Measurements from ENCODE around the gene ECSCR.
"Not testable (repeated sequence)": the region's sequence is repeated elsewhere in the genome, so short reads cannot be mapped to it uniquely, and the experiment has no call there.

ECSCR gene

GRCh38 chr5:139414581-139415130 is 47.9 kb downstream of the ECSCR start:
- DNase-seq (ENCODE audit: low read depth in 2 of 3, low spot score in 2 of 3) = no peak

- no peak for DNase-seq (ENCODE audit: low read depth in 2 of 3, low spot score in 2 of 3)
These were observed 48.6 kb downstream of the ECSCR start for GRCh38 chr5:139413963-139414362.

GRCh38 chr5:139413153-139413552 is 49.4 kb downstream of the ECSCR start:
- DNase-seq (ENCODE audit: low read depth in 2 of 3, low spot score in 2 of 3) = no peak

- DNase-seq (ENCODE audit: low read depth in 2 of 3, low spot score in 2 of 3) = no peak
These were observed 51.3 kb downstream of the ECSCR start for GRCh38 chr5:139410993-139411828.

- DNase-seq (ENCODE audit: low read depth in 2 of 3, low spot score in 2 of 3) = no peak
These were observed 52.2 kb downstream of the ECSCR start for GRCh38 chr5:139410121-139410992.

GRCh38 chr5:139409116-139409515 is 53.4 kb downstream of the ECSCR start:
- not testable (repeated sequence) for DNase-seq (ENCODE audit: low read depth in 2 of 3, low spot score in 2 of 3)

GRCh38 chr5:139408191-139408590 is 54.4 kb downstream of the ECSCR start:
- DNase-seq (ENCODE audit: low read depth in 2 of 3, low spot score in 2 of 3) = no peak

GRCh38 chr5:139407517-139407916 is 55.0 kb downstream of the ECSCR start:
- no peak for DNase-seq (ENCODE audit: low read depth in 2 of 3, low spot score in 2 of 3)

- no peak for DNase-seq (ENCODE audit: low read depth in 2 of 3, low spot score in 2 of 3)
These were observed 55.6 kb downstream of the ECSCR start for GRCh38 chr5:139406963-139407362.

GRCh38 chr5:139404484-139404840 is 58.1 kb downstream of the ECSCR start:
- DNase-seq (ENCODE audit: low read depth in 2 of 3, low spot score in 2 of 3) = no peak

GRCh38 chr5:139403787-139404483 is 58.6 kb downstream of the ECSCR start, which contains the start of gene SPATA24:
TSS of gene SPATA24 (minus strand) at chr5:139404089. CDS start at chr5:139404060, 29 bp downstream.
- peak; percentile 87 to 95 (median 95) for DNase-seq (ENCODE audit: low read depth in 2 of 3, low spot score in 2 of 3)

GRCh38 chr5:139403418-139403786 is 59.1 kb downstream of the ECSCR start:
- DNase-seq (ENCODE audit: low read depth in 2 of 3, low spot score in 2 of 3) = no peak

GRCh38 chr5:139402561-139403158 is 59.9 kb downstream of the ECSCR start:
- DNase-seq (ENCODE audit: low read depth in 2 of 3, low spot score in 2 of 3) = no peak

- DNase-seq (ENCODE audit: low read depth in 2 of 3, low spot score in 2 of 3) = no peak
These were observed 61.0 kb downstream of the ECSCR start for GRCh38 chr5:139401546-139401945.

- DNase-seq (ENCODE audit: low read depth in 2 of 3, low spot score in 2 of 3) = no peak
These were observed 62.9 kb downstream of the ECSCR start for GRCh38 chr5:139399501-139400121.
